ENCODE results near the gene TRAM2.
A peak's percentile ranks its signal among the peaks of the same experiment; 100 is the strongest.

TRAM2 gene

DNA sequence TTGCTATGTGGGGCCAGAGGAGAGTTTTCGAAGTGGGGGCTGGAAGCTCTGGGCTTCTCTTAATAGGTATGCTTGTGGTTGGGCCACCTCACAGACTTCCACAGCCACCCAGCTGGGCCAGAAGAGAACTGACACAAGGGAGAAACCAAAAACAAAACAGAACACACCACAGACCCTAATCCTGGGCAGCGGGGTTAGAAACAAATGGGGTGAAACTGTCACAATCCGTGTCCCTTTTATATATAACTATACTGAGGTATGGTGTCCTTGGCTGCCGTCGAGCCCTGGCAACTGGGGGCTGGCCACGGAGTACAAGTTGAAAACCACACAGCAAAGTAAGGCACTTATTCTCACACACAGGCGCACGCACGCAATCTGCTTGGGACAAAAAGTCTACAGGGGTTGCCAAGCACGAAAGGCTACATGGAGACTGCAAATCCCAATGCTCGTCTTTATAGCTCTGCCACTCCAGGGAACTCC lies 78.3 kb downstream of the TRAM2 start:
- Histone ChIP-seq H3K9ac (ENCODE audit: low read depth in 1 of 2, low read length in 2 of 2) (peak overlapping the region; percentile 7 to 52), H3K27me3 (ENCODE audit: control insufficient read depth in 2 of 2, insufficient read depth in 2 of 2, low read length in 2 of 2) (no peaks in the 10 kb centered on the region), H3K4me3 (ENCODE audit: low read length in 2 of 2) (no peak overlapping the region), H3K36me3 (ENCODE audit: control insufficient read depth in 2 of 2, insufficient read depth in 2 of 2, low read length in 2 of 2) (peaks cover 7 to 8% of the 10 kb centered on the region in 2 donors), H3K9me3 (ENCODE audit: control insufficient read depth in 2 of 2, low read length in 2 of 2) (no peaks in the 10 kb centered on the region), H3K4me1 (ENCODE audit: control insufficient read depth in 2 of 2, insufficient read depth in 2 of 2, low read length in 2 of 2) (peaks cover 8% of the 10 kb centered on the region in 2 donors), H3K27ac (ENCODE audit: low read depth in 2 of 2, low read length in 2 of 2) (peak overlapping the region; percentile 66 to 70)

GRCh38 chr6:52497652-52498408 lies 79.0 kb downstream of the TRAM2 start:
- Histone ChIP-seq H3K9ac (ENCODE audit: low read depth in 1 of 2, low read length in 2 of 2) (peak overlapping the region in 1 of 2 donors; percentile 7), H3K4me3 (ENCODE audit: low read length in 2 of 2) (no peak overlapping the region), H3K9me3 (ENCODE audit: control insufficient read depth in 2 of 2, low read length in 2 of 2) (no peaks in the 10 kb centered on the region), H3K36me3 (ENCODE audit: control insufficient read depth in 2 of 2, insufficient read depth in 2 of 2, low read length in 2 of 2) (peaks cover 7 to 8% of the 10 kb centered on the region in 2 donors), H3K27ac (ENCODE audit: low read depth in 2 of 2, low read length in 2 of 2) (peak overlapping the region; percentile 66 to 70), H3K4me1 (ENCODE audit: control insufficient read depth in 2 of 2, insufficient read depth in 2 of 2, low read length in 2 of 2) (peaks cover under 1 to 2% of the 10 kb centered on the region in 2 donors), H3K27me3 (ENCODE audit: control insufficient read depth in 2 of 2, insufficient read depth in 2 of 2, low read length in 2 of 2) (no peaks in the 10 kb centered on the region)

- Histone ChIP-seq H3K9me3 (ENCODE audit: control insufficient read depth in 2 of 2, low read length in 2 of 2) (no peaks in the 10 kb centered on the region), H3K27ac (ENCODE audit: low read depth in 2 of 2, low read length in 2 of 2) (no peak overlapping the region), H3K36me3 (ENCODE audit: control insufficient read depth in 2 of 2, insufficient read depth in 2 of 2, low read length in 2 of 2) (no peaks in the 10 kb centered on the region), H3K27me3 (ENCODE audit: control insufficient read depth in 2 of 2, insufficient read depth in 2 of 2, low read length in 2 of 2) (no peaks in the 10 kb centered on the region), H3K9ac (ENCODE audit: low read depth in 1 of 2, low read length in 2 of 2) (no peak overlapping the region), H3K4me3 (ENCODE audit: low read length in 2 of 2) (no peak overlapping the region), H3K4me1 (ENCODE audit: control insufficient read depth in 2 of 2, insufficient read depth in 2 of 2, low read length in 2 of 2) (no peaks in the 10 kb centered on the region)
Observed at GRCh38 chr6:52496631-52497030, 80.2 kb downstream of the TRAM2 start.

- Histone ChIP-seq H3K9me3 (ENCODE audit: control insufficient read depth in 2 of 2, low read length in 2 of 2) (no peaks in the 10 kb centered on the region), H3K4me3 (ENCODE audit: low read length in 2 of 2) (no peak overlapping the region), H3K36me3 (ENCODE audit: control insufficient read depth in 2 of 2, insufficient read depth in 2 of 2, low read length in 2 of 2) (no peaks in the 10 kb centered on the region), H3K27me3 (ENCODE audit: control insufficient read depth in 2 of 2, insufficient read depth in 2 of 2, low read length in 2 of 2) (no peaks in the 10 kb centered on the region), H3K27ac (ENCODE audit: low read depth in 2 of 2, low read length in 2 of 2) (no peak overlapping the region), H3K9ac (ENCODE audit: low read depth in 1 of 2, low read length in 2 of 2) (no peak overlapping the region), H3K4me1 (ENCODE audit: control insufficient read depth in 2 of 2, insufficient read depth in 2 of 2, low read length in 2 of 2) (no peaks in the 10 kb centered on the region)
Observed at GRCh38 chr6:52495922-52496321, 80.9 kb downstream of the TRAM2 start.

DNA sequence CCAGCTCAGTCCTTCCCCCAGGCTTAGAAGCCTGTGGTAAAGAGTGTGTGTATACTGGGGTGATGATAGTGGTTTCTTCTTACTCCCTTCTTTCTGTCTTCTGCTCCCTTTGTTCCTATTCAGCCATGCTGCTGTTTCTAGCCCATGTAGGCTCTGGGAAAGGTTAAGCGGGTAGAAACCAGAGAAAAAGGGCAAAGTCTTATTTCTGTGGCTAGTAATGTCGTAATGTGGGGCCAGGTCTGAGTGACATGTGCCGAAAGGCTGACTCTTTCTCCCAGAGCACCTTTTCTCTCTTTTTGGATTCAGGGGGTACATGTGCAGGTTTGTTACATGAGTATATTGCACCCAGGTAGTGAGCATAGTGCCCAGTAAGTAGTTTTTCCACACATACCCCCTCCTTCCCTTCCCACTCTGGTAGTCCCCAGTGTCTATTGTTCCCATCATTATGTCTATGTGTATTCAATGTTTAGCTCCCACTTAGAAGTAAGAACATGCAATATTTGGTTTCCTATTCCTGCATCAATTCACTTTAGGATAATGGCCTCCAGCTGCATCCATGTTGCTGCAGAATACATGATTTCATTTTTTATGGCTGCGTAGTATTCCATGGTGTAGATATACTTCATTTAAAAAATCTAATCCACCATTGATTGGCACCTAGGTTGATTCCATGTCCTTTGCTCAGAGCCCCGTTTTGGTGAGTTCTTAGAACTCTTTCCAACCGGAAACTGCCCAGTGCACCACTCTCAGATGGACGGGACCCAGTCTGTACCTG lies 82.4 kb downstream of the TRAM2 start:
- Histone ChIP-seq H3K4me3 (ENCODE audit: low read length in 2 of 2) (no peak overlapping the region), H3K9ac (ENCODE audit: low read depth in 1 of 2, low read length in 2 of 2) (no peak overlapping the region), H3K27ac (ENCODE audit: low read depth in 2 of 2, low read length in 2 of 2) (peak overlapping the region in 1 of 2 donors; percentile 24), H3K27me3 (ENCODE audit: control insufficient read depth in 2 of 2, insufficient read depth in 2 of 2, low read length in 2 of 2) (no peaks in the 10 kb centered on the region), H3K4me1 (ENCODE audit: control insufficient read depth in 2 of 2, insufficient read depth in 2 of 2, low read length in 2 of 2) (no peaks in the 10 kb centered on the region), H3K9me3 (ENCODE audit: control insufficient read depth in 2 of 2, low read length in 2 of 2) (no peaks in the 10 kb centered on the region), H3K36me3 (ENCODE audit: control insufficient read depth in 2 of 2, insufficient read depth in 2 of 2, low read length in 2 of 2) (no peaks in the 10 kb centered on the region)

DNA sequence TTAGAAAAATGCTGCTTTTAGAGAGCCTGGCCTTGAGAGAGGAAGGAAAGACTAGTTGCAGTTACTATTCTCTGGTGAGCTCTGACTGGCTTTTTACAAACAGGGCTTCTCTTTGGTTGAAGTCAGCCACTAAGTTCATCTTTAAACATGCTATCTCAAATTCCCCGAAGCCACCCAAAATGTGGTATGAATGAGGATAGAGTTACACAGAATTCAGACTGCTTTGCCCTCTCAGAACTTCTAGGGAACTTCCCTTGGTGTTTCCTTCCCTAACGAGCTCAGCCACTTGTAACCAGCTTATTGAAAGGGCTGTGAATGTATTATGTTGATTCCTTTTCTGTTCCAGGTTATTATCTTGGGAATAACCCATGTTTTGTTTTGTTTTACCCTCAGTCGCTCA lies 83.2 kb downstream of the TRAM2 start:
- no peaks in the 10 kb centered on the region for H3K4me1 ChIP-seq (ENCODE audit: control insufficient read depth in 2 of 2, insufficient read depth in 2 of 2, low read length in 2 of 2)

GRCh38 chr6:52491203-52492069 lies 85.4 kb downstream of the TRAM2 start:
- H3K9ac ChIP-seq (ENCODE audit: low read depth in 1 of 2, low read length in 2 of 2), result peak overlapping the region in 1 of 2 donors; percentile 17
- H3K36me3 ChIP-seq (ENCODE audit: control insufficient read depth in 2 of 2, insufficient read depth in 2 of 2, low read length in 2 of 2), result no peaks in the 10 kb centered on the region
- H3K4me3 ChIP-seq (ENCODE audit: low read length in 2 of 2), result no peak overlapping the region
- H3K4me1 ChIP-seq (ENCODE audit: control insufficient read depth in 2 of 2, insufficient read depth in 2 of 2, low read length in 2 of 2), result no peaks in the 10 kb centered on the region
- peak overlapping the region; percentile 23 to 67 for H3K27ac ChIP-seq (ENCODE audit: low read depth in 2 of 2, low read length in 2 of 2)
- H3K9me3 ChIP-seq (ENCODE audit: control insufficient read depth in 2 of 2, low read length in 2 of 2), result no peaks in the 10 kb centered on the region
- H3K27me3 ChIP-seq (ENCODE audit: control insufficient read depth in 2 of 2, insufficient read depth in 2 of 2, low read length in 2 of 2), result no peaks in the 10 kb centered on the region

More for the DNA sequence above, 83.2 kb downstream of the TRAM2 start:
- no peaks in the 10 kb centered on the region for H3K36me3 ChIP-seq (ENCODE audit: control insufficient read depth in 2 of 2, insufficient read depth in 2 of 2, low read length in 2 of 2)
- no peaks in the 10 kb centered on the region for H3K27me3 ChIP-seq (ENCODE audit: control insufficient read depth in 2 of 2, insufficient read depth in 2 of 2, low read length in 2 of 2)
- no peak overlapping the region for H3K4me3 ChIP-seq (ENCODE audit: low read length in 2 of 2)
- H3K9ac ChIP-seq (ENCODE audit: low read depth in 1 of 2, low read length in 2 of 2), result no peak overlapping the region
- H3K9me3 ChIP-seq (ENCODE audit: control insufficient read depth in 2 of 2, low read length in 2 of 2), result no peaks in the 10 kb centered on the region
- peak overlapping the region in 1 of 2 donors; percentile 24 for H3K27ac ChIP-seq (ENCODE audit: low read depth in 2 of 2, low read length in 2 of 2)

DNA sequence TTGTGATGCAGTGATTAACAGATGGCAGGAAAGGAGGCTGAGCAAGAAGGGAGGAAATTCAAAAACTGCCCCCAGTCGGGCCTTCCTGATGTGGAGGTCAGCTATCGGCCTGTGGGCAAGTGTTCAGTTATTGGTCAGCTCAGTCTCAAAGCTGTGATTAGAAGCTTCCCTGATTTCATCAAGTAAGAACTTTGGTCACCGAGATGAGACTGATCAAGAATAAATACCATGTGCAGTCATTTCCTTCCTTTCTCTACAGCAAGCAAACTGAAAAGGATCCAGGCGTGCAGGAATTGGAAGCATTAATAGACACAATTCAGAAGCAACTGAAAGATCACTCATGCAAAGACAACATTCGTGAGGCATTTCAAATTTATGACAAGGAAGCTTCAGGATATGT lies 87.0 kb downstream of the TRAM2 start:
- Histone ChIP-seq H3K9ac (ENCODE audit: low read depth in 1 of 2, low read length in 2 of 2) (no peak overlapping the region), H3K27me3 (ENCODE audit: control insufficient read depth in 2 of 2, insufficient read depth in 2 of 2, low read length in 2 of 2) (no peaks in the 10 kb centered on the region), H3K4me3 (ENCODE audit: low read length in 2 of 2) (no peak overlapping the region), H3K4me1 (ENCODE audit: control insufficient read depth in 2 of 2, insufficient read depth in 2 of 2, low read length in 2 of 2) (no peaks in the 10 kb centered on the region), H3K27ac (ENCODE audit: low read depth in 2 of 2, low read length in 2 of 2) (no peak overlapping the region), H3K9me3 (ENCODE audit: control insufficient read depth in 2 of 2, low read length in 2 of 2) (no peaks in the 10 kb centered on the region), H3K36me3 (ENCODE audit: control insufficient read depth in 2 of 2, insufficient read depth in 2 of 2, low read length in 2 of 2) (no peaks in the 10 kb centered on the region)

DNA sequence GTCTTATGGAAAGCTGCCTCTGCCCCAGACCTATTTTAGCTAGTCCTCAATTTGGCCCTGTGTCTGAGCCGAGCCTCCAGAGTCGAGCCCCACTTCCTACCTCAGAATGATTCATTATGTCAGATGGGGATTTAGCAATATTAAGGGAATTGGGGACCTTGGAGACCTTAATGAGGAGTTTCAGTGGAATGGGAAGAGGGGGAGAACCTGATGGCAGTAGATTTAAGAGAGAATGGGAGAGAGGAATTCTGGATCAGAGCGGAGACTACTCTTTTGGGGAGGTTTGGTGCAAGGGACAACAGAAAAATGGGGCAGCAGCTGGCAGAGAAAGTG lies 93.2 kb downstream of the TRAM2 start:
- no peaks in the 10 kb centered on the region for H3K9me3 ChIP-seq (ENCODE audit: control insufficient read depth in 2 of 2, low read length in 2 of 2)
- H3K4me1 ChIP-seq (ENCODE audit: control insufficient read depth in 2 of 2, insufficient read depth in 2 of 2, low read length in 2 of 2), result no peaks in the 10 kb centered on the region
- no peaks in the 10 kb centered on the region for H3K36me3 ChIP-seq (ENCODE audit: control insufficient read depth in 2 of 2, insufficient read depth in 2 of 2, low read length in 2 of 2)
- no peak overlapping the region for H3K4me3 ChIP-seq (ENCODE audit: low read length in 2 of 2)
- no peaks in the 10 kb centered on the region for H3K27me3 ChIP-seq (ENCODE audit: control insufficient read depth in 2 of 2, insufficient read depth in 2 of 2, low read length in 2 of 2)
- H3K9ac ChIP-seq (ENCODE audit: low read depth in 1 of 2, low read length in 2 of 2), result no peak overlapping the region
- H3K27ac ChIP-seq (ENCODE audit: low read depth in 2 of 2, low read length in 2 of 2), result no peak overlapping the region

Data from mucosa of rectum (tissue), 2 donors.